SK-N-SH (cell line): ENCODE data around the gene AXIN1. TPM values are rescaled to one million over a fixed set of nuclear protein-coding genes. Genes with fewer than 3 reads are reported as not detected.

Experiments
- CTCF ChIA-PET: fragments of 300-600, 350-600 bp; formaldehyde crosslinking; extraction: SDS; loops from one replicate; lab custom pipeline; 2021; lab: Yijun Ruan, JAX
- POLR2A ChIA-PET: fragments of 350-600 bp; sonication (Branson Sonifier 250); formaldehyde crosslinking; extraction: SDS; loops from one replicate; lab custom pipeline; 2020; ENCODE audit warnings: antibody characterized with exemption, inconsistent platforms; lab: Yijun Ruan, JAX
- DNase-seq: peaks from one replicate; pipeline ENCODE4 v3.0.0; 2012
- H2AFZ ChIP-seq: fragments of 200-600 bp; sonication (generic); 2 replicates; pipeline ENCODE4 v1.8.1; 2016; ENCODE audit warnings: antibody characterized with exemption, mild to moderate bottlenecking, low read depth
- H3F3A ChIP-seq: fragments of 200-600 bp; sonication (generic); replicated peaks from 2 replicates; pipeline ENCODE3; 2016; ENCODE audit warnings: antibody characterized with exemption, mild to moderate bottlenecking; ENCODE audit not compliant: insufficient read depth
- H3K27ac ChIP-seq, 2 experiments: fragments of 200-500 bp in 1 of 2; fragments of 200-600 bp in 1 of 2; sonication (Bioruptor generic) in 1 of 2; sonication (generic), shearing (Covaris generic) in 1 of 2; 2 replicates each; pipeline versions ENCODE4 v1.5.1 to v1.6.1; 2014 to 2016; ENCODE audit warnings: low read depth in 2 of 2, inconsistent platforms in 1 of 2, low read length in 1 of 2, mild to moderate bottlenecking in 1 of 2, mixed read lengths in 1 of 2
- H3K27me3 ChIP-seq: fragments of 200-600 bp; sonication (generic), shearing (Covaris generic); 2 replicates; pipeline ENCODE4 v1.6.1; 2016; ENCODE audit warnings: mixed run types; ENCODE audit not compliant: insufficient read depth
- H3K36me3 ChIP-seq, 2 experiments: fragments of 200-500 bp in 1 of 2; fragments of 200-600 bp in 1 of 2; sonication (Bioruptor generic) in 1 of 2; sonication (generic) in 1 of 2; replicated peaks in 1 of 2; 2 replicates each; pipeline versions ENCODE3 to v1.5.1; 2014 to 2016; ENCODE audit warnings: low read length in 1 of 2, mild to moderate bottlenecking in 1 of 2; ENCODE audit not compliant: insufficient read depth in 2 of 2, control insufficient read depth in 1 of 2
- H3K4me1 ChIP-seq, 2 experiments: fragments of 200-500 bp in 1 of 2; fragments of 200-600 bp in 1 of 2; sonication (Bioruptor generic) in 1 of 2; sonication (generic), shearing (Covaris generic) in 1 of 2; 2 replicates each; pipeline versions ENCODE4 v1.5.1 to v1.6.1; 2014 to 2016; ENCODE audit warnings: low read depth in 1 of 2, low read length in 1 of 2, mixed run types in 1 of 2; ENCODE audit not compliant: insufficient read depth in 2 of 2, control insufficient read depth in 1 of 2
- H3K4me2 ChIP-seq: fragments of 200-600 bp; sonication (generic), shearing (Covaris generic); 2 replicates; pipeline ENCODE4 v1.6.1; 2017; ENCODE audit warnings: mixed run types
- H3K4me3 ChIP-seq, 2 experiments: fragments of 200-500 bp in 1 of 2; fragments of 200-600 bp in 1 of 2; sonication (Bioruptor generic) in 1 of 2; sonication (generic), shearing (Covaris generic) in 1 of 2; 2 replicates each; pipeline versions ENCODE4 v1.5.1 to v1.8.1; 2014 to 2016; ENCODE audit warnings: low read depth in 2 of 2, inconsistent platforms in 1 of 2, low read length in 1 of 2, mild to moderate bottlenecking in 1 of 2, mixed read lengths in 1 of 2, moderate library complexity in 1 of 2
- H3K79me2 ChIP-seq: fragments of 200-600 bp; sonication (generic); 2 replicates; pipeline ENCODE4 v1.8.1; 2017; ENCODE audit warnings: mild to moderate bottlenecking; ENCODE audit not compliant: insufficient read depth
- H3K9ac ChIP-seq: fragments of 200-600 bp; sonication (generic); 2 replicates; pipeline ENCODE4 v1.6.1; 2017; ENCODE audit warnings: mixed run types
- H3K9me2 ChIP-seq: fragments of 200-600 bp; sonication (generic); 2 replicates; pipeline ENCODE4 v1.6.1; 2017; ENCODE audit warnings: mixed run types
- H3K9me3 ChIP-seq: fragments of 200-600 bp; sonication (generic); 2 replicates; pipeline ENCODE4 v1.6.1; 2017; ENCODE audit warnings: mixed run types, mild to moderate bottlenecking, moderate library complexity
- H4K20me1 ChIP-seq: fragments of 200-600 bp; sonication (generic); 2 replicates; pipeline ENCODE4 v1.6.1; 2017; ENCODE audit warnings: mild to moderate bottlenecking, mixed run types; ENCODE audit not compliant: insufficient read depth
- ELF1 ChIP-seq: IDR thresholded peaks from 2 replicates; pipeline ENCODE4 v1.4.0; 2012
- EP300 ChIP-seq, 2 experiments: IDR thresholded peaks; 2 replicates each; pipeline versions ENCODE4 v1.4.0 to v1.6.1; 2012; ENCODE audit warnings: borderline replicate concordance in 1 of 2, low read depth in 1 of 2, low read length in 1 of 2
- EZH2phosphoT487 ChIP-seq: fragments of 200-600 bp; sonication (generic); IDR thresholded peaks from 2 replicates; pipeline ENCODE4 v1.6.1; 2017; ENCODE audit warnings: low read depth, mixed run types, mild to moderate bottlenecking, antibody characterized with exemption, moderate library complexity, borderline replicate concordance
- FOSL2 ChIP-seq: IDR thresholded peaks from 2 replicates; pipeline ENCODE4 v1.4.0; 2012; ENCODE audit warnings: low read depth, mild to moderate bottlenecking, moderate library complexity, borderline replicate concordance
- FOXM1 ChIP-seq: IDR thresholded peaks from 2 replicates; pipeline ENCODE4 v1.4.0; 2012; ENCODE audit warnings: low read depth, mild to moderate bottlenecking
- GATA2 ChIP-seq: sonication (generic); formaldehyde crosslinking; IDR thresholded peaks from 2 replicates; pipeline ENCODE4 v1.5.0; 2020; ENCODE audit warnings: mild to moderate bottlenecking, missing genetic modification reagents
- MEF2A ChIP-seq: IDR thresholded peaks from 2 replicates; pipeline ENCODE4 v1.4.0; 2012; ENCODE audit warnings: low read depth, borderline replicate concordance
- NFIC ChIP-seq: IDR thresholded peaks from 2 replicates; pipeline ENCODE4 v1.4.0; 2012; ENCODE audit warnings: borderline replicate concordance
- RAD21 ChIP-seq: IDR thresholded peaks from 2 replicates; pipeline ENCODE4 v1.6.1; 2012; ENCODE audit warnings: mild to moderate bottlenecking, low read length
- RXRA ChIP-seq: IDR thresholded peaks from 2 replicates; pipeline ENCODE4 v1.4.0; 2012; ENCODE audit warnings: low read depth, mild to moderate bottlenecking, borderline replicate concordance
- TAF1 ChIP-seq: IDR thresholded peaks from 2 replicates; pipeline ENCODE4 v1.6.1; 2012; ENCODE audit warnings: low read depth, mild to moderate bottlenecking, low read length, moderate library complexity, borderline replicate concordance
- WGBS: methylation state at CpG from one replicate; pipeline ENCODE4 v1.1.6; 2017; ENCODE audit warnings: low lambda C conversion rate; 5-methylcytosine and 5-hydroxymethylcytosine counted together
- polyA plus RNA-seq, 3 experiments: library from polyadenylated mRNA; depleted of rRNA; stranded (reverse); fragments of >200 nt; gene quantifications; 2 replicates each; pipeline ENCODE4 v1.2.3, GENCODE V29; 2012
- TF ChIP-seq, protein P1 (sequence below): IDR thresholded peaks from 2 replicates; pipeline ENCODE4 v1.6.1; 2012; ENCODE audit warnings: mild to moderate bottlenecking, low read depth, low read length, moderate library complexity
- TF ChIP-seq, protein P2 (sequence below): IDR thresholded peaks from 2 replicates; pipeline ENCODE4 v1.4.0; 2012; ENCODE audit warnings: low read depth, borderline replicate concordance
- TF ChIP-seq, protein P3 (sequence below): fragments of 200-600 bp; sonication (generic); IDR thresholded peaks from 2 replicates; pipeline ENCODE4 v1.6.1; 2017; ENCODE audit warnings: antibody characterized with exemption, mild to moderate bottlenecking, moderate library complexity
- TF ChIP-seq, protein P4 (sequence below): IDR thresholded peaks from 2 replicates; pipeline ENCODE4 v1.4.0; 2012; ENCODE audit warnings: low read depth, borderline replicate concordance

AXIN1 gene
- polyA plus RNA-seq, 1 of the 3 experiments (the other 2 are of a cell fraction): 19.9 TPM

DNA sequence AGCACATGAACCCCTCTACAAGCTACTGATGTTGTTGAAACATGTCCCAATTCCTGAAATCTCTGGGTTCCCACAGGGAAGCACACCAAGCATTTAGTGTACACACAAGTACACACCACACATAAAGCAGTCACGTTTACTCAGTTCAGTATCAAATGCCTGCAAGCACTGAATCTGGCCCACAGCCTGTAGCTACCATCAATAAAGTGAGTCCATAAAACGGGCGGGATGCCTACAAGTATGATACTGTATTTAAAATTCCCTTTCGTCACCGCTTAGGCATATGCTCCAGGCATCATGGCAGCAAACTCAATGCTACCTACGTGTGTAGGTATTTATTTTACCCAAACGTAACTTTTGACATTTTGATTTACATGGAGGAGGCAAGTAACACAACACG is 2.3 kb downstream of the AXIN1 start:
- H3K27ac ChIP-seq: no peak overlapping the region

More for the DNA sequence above, 2.3 kb downstream of the AXIN1 start:
- Histone ChIP-seq H3K9me3 (no peaks in the 10 kb centered on the region), H3K79me2 (peaks cover 62% of the 10 kb centered on the region), H3K4me2 (no peak overlapping the region), H2AFZ (no peak overlapping the region), H3K9me2 (no peaks in the 10 kb centered on the region), H3K36me3 (peaks cover 15 to 19% of the 10 kb centered on the region in 2 experiments), H3K4me1 (peaks cover 4 to 9% of the 10 kb centered on the region in 2 experiments; a peak in 2 of 4 replicates), H3K27me3 (no peaks in the 10 kb centered on the region), H3K9ac (no peak overlapping the region), H4K20me1 (peaks cover 57% of the 10 kb centered on the region), H3F3A (no peaks in the 10 kb centered on the region), H3K4me3 (no peak overlapping the region)
- POLR2A ChIA-PET: no interaction called here
- 88% methylated on average over 8 of the region's 8 CpGs for WGBS
- CTCF ChIA-PET: interaction anchor here (1.0 to 4.4 kb wide), 5 partner anchors 12 to 245 kb away, joined by 4 to 22 read pairs (median 5); partner anchors contain the start of gene FAM234A
- TF ChIP-seq FOXM1: no peak
- TF ChIP-seq, protein P1, sequence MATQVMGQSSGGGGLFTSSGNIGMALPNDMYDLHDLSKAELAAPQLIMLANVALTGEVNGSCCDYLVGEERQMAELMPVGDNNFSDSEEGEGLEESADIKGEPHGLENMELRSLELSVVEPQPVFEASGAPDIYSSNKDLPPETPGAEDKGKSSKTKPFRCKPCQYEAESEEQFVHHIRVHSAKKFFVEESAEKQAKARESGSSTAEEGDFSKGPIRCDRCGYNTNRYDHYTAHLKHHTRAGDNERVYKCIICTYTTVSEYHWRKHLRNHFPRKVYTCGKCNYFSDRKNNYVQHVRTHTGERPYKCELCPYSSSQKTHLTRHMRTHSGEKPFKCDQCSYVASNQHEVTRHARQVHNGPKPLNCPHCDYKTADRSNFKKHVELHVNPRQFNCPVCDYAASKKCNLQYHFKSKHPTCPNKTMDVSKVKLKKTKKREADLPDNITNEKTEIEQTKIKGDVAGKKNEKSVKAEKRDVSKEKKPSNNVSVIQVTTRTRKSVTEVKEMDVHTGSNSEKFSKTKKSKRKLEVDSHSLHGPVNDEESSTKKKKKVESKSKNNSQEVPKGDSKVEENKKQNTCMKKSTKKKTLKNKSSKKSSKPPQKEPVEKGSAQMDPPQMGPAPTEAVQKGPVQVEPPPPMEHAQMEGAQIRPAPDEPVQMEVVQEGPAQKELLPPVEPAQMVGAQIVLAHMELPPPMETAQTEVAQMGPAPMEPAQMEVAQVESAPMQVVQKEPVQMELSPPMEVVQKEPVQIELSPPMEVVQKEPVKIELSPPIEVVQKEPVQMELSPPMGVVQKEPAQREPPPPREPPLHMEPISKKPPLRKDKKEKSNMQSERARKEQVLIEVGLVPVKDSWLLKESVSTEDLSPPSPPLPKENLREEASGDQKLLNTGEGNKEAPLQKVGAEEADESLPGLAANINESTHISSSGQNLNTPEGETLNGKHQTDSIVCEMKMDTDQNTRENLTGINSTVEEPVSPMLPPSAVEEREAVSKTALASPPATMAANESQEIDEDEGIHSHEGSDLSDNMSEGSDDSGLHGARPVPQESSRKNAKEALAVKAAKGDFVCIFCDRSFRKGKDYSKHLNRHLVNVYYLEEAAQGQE: no peak
- TF ChIP-seq TAF1: no peak
- no peak for TF ChIP-seq MEF2A
- no peak for TF ChIP-seq FOSL2
- TF ChIP-seq EP300 (IDR thresholded peaks at IDR 0.05; ENCODE audit: borderline replicate concordance in 1 of 2, low read depth in 1 of 2, low read length in 1 of 2): no peak
- TF ChIP-seq, protein P2, sequence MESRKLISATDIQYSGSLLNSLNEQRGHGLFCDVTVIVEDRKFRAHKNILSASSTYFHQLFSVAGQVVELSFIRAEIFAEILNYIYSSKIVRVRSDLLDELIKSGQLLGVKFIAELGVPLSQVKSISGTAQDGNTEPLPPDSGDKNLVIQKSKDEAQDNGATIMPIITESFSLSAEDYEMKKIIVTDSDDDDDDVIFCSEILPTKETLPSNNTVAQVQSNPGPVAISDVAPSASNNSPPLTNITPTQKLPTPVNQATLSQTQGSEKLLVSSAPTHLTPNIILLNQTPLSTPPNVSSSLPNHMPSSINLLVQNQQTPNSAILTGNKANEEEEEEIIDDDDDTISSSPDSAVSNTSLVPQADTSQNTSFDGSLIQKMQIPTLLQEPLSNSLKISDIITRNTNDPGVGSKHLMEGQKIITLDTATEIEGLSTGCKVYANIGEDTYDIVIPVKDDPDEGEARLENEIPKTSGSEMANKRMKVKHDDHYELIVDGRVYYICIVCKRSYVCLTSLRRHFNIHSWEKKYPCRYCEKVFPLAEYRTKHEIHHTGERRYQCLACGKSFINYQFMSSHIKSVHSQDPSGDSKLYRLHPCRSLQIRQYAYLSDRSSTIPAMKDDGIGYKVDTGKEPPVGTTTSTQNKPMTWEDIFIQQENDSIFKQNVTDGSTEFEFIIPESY: no peak
- TF ChIP-seq ELF1: no peak
- no peak for TF ChIP-seq RAD21
- TF ChIP-seq, protein P3, sequence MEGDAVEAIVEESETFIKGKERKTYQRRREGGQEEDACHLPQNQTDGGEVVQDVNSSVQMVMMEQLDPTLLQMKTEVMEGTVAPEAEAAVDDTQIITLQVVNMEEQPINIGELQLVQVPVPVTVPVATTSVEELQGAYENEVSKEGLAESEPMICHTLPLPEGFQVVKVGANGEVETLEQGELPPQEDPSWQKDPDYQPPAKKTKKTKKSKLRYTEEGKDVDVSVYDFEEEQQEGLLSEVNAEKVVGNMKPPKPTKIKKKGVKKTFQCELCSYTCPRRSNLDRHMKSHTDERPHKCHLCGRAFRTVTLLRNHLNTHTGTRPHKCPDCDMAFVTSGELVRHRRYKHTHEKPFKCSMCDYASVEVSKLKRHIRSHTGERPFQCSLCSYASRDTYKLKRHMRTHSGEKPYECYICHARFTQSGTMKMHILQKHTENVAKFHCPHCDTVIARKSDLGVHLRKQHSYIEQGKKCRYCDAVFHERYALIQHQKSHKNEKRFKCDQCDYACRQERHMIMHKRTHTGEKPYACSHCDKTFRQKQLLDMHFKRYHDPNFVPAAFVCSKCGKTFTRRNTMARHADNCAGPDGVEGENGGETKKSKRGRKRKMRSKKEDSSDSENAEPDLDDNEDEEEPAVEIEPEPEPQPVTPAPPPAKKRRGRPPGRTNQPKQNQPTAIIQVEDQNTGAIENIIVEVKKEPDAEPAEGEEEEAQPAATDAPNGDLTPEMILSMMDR: no peak
- TF ChIP-seq, protein P4, sequence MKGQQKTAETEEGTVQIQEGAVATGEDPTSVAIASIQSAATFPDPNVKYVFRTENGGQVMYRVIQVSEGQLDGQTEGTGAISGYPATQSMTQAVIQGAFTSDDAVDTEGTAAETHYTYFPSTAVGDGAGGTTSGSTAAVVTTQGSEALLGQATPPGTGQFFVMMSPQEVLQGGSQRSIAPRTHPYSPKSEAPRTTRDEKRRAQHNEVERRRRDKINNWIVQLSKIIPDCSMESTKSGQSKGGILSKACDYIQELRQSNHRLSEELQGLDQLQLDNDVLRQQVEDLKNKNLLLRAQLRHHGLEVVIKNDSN: no peak
- no peak for TF ChIP-seq RXRA
- no peak for TF ChIP-seq GATA2 (CRISPR knock-in tag)
- TF ChIP-seq NFIC: no peak
- no peak for TF ChIP-seq EZH2phosphoT487
- no peak for DNase-seq
